ENCODE data around the gene ERGIC1. TPM values are rescaled to one million over a fixed set of nuclear protein-coding genes. Genes with fewer than 3 reads are reported as not detected.
A peak's percentile ranks its signal among the peaks of the same experiment; 100 is the strongest.

ERGIC1 gene
- total RNA-seq, 1 donor from 2014 or later: 131 TPM

GRCh38 chr5:172802112-172802511 is 31.9 kb upstream of the ERGIC1 start:
- DNase-seq (ENCODE audit: low read depth) (no peak), FAIRE-seq (no peak)
- Histone ChIP-seq H3K9me3 (ENCODE audit: insufficient read depth, low read depth, low read length) (no peaks in the 10 kb centered on the region), H4K20me1 (ENCODE audit: insufficient read depth, low read length) (no peaks in the 10 kb centered on the region), H3K4me3 (ENCODE audit: insufficient read depth, low read depth, low read length) (no peak overlapping the region), H3K36me3 (ENCODE audit: insufficient read depth, low read length) (no peaks in the 10 kb centered on the region), H3K27me3 (ENCODE audit: insufficient read depth, low read length) (no peaks in the 10 kb centered on the region), H3K4me1 (ENCODE audit: insufficient read depth, low read length) (peaks cover 57% of the 10 kb centered on the region), H3K9ac (ENCODE audit: low read length) (no peak overlapping the region), H3K79me2 (ENCODE audit: insufficient read depth, low read length) (no peaks in the 10 kb centered on the region), H3K27ac (ENCODE audit: low read depth, low read length) (peak overlapping the region; percentile 86), H2AFZ (ENCODE audit: low read depth, low read length) (no peak overlapping the region), H3K4me2 (ENCODE audit: low read length) (no peak overlapping the region)
- H3K36me3 Mint-ChIP-seq (ENCODE audit: low read depth, unreplicated experiment): no peaks in the 10 kb centered on the region
- peak overlapping the region; percentile 86 for H3K27ac Mint-ChIP-seq (ENCODE audit: unreplicated experiment)
- no peak overlapping the region for H3K4me3 Mint-ChIP-seq (ENCODE audit: unreplicated experiment)
- no peak for TF ChIP-seq CTCF (IDR thresholded peaks at IDR 0.05; ENCODE audit: insufficient read depth, low read depth, low read length)
- no peak for TF ChIP-seq EZH2 (IDR thresholded peaks at IDR 0.05; ENCODE audit: insufficient read depth, low read length)
- peaks cover 24% of the 10 kb centered on the region for H3K4me1 Mint-ChIP-seq (ENCODE audit: low read depth, unreplicated experiment)
- H3K27me3 Mint-ChIP-seq (ENCODE audit: low read depth, unreplicated experiment): no peaks in the 10 kb centered on the region
- H3K9me3 Mint-ChIP-seq (ENCODE audit: unreplicated experiment): peaks cover 2% of the 10 kb centered on the region

GRCh38 chr5:172802567-172803176 is 31.4 kb upstream of the ERGIC1 start:
- no peak overlapping the region for H3K4me2 ChIP-seq (ENCODE audit: low read length)
- no peaks in the 10 kb centered on the region for H3K27me3 Mint-ChIP-seq (ENCODE audit: low read depth, unreplicated experiment)
- H3K9me3 ChIP-seq (ENCODE audit: insufficient read depth, low read depth, low read length): no peaks in the 10 kb centered on the region
- H3K36me3 ChIP-seq (ENCODE audit: insufficient read depth, low read length): no peaks in the 10 kb centered on the region
- no peak overlapping the region for H2AFZ ChIP-seq (ENCODE audit: low read depth, low read length)
- TF ChIP-seq CTCF (IDR thresholded peaks at IDR 0.05; ENCODE audit: insufficient read depth, low read depth, low read length) (no peak), EZH2 (IDR thresholded peaks at IDR 0.05; ENCODE audit: insufficient read depth, low read length) (no peak)
- peak overlapping the region; percentile 86 for H3K27ac ChIP-seq (ENCODE audit: low read depth, low read length)
- H4K20me1 ChIP-seq (ENCODE audit: insufficient read depth, low read length): no peaks in the 10 kb centered on the region
- no peaks in the 10 kb centered on the region for H3K36me3 Mint-ChIP-seq (ENCODE audit: low read depth, unreplicated experiment)
- DNase-seq (ENCODE audit: low read depth): peak; percentile 72
- H3K4me1 ChIP-seq (ENCODE audit: insufficient read depth, low read length): peaks cover 59% of the 10 kb centered on the region
- no peak overlapping the region for H3K4me3 Mint-ChIP-seq (ENCODE audit: unreplicated experiment)
- H3K27ac Mint-ChIP-seq (ENCODE audit: unreplicated experiment): no peak overlapping the region
- no peak overlapping the region for H3K4me3 ChIP-seq (ENCODE audit: insufficient read depth, low read depth, low read length)
- H3K4me1 Mint-ChIP-seq (ENCODE audit: low read depth, unreplicated experiment): peaks cover 27% of the 10 kb centered on the region
- no peak for FAIRE-seq
- peaks cover 2% of the 10 kb centered on the region for H3K9me3 Mint-ChIP-seq (ENCODE audit: unreplicated experiment)
- H3K79me2 ChIP-seq (ENCODE audit: insufficient read depth, low read length): no peaks in the 10 kb centered on the region
- no peaks in the 10 kb centered on the region for H3K27me3 ChIP-seq (ENCODE audit: insufficient read depth, low read length)
- H3K9ac ChIP-seq (ENCODE audit: low read length): no peak overlapping the region

- H3K9ac ChIP-seq (ENCODE audit: low read length): no peak overlapping the region
- DNase-seq (ENCODE audit: low read depth) (no peak), FAIRE-seq (no peak)
- Mint-ChIP-seq H3K4me1 (ENCODE audit: low read depth, unreplicated experiment) (peaks cover 22% of the 10 kb centered on the region), H3K4me3 (ENCODE audit: unreplicated experiment) (no peak overlapping the region), H3K9me3 (ENCODE audit: unreplicated experiment) (peaks cover 2% of the 10 kb centered on the region), H3K27ac (ENCODE audit: unreplicated experiment) (no peak overlapping the region), H3K27me3 (ENCODE audit: low read depth, unreplicated experiment) (no peaks in the 10 kb centered on the region), H3K36me3 (ENCODE audit: low read depth, unreplicated experiment) (no peaks in the 10 kb centered on the region)
- H2AFZ ChIP-seq (ENCODE audit: low read depth, low read length): no peak overlapping the region
- TF ChIP-seq CTCF (IDR thresholded peaks at IDR 0.05; ENCODE audit: insufficient read depth, low read depth, low read length) (no peak), EZH2 (IDR thresholded peaks at IDR 0.05; ENCODE audit: insufficient read depth, low read length) (no peak)
- H3K4me2 ChIP-seq (ENCODE audit: low read length): no peak overlapping the region
- H3K79me2 ChIP-seq (ENCODE audit: insufficient read depth, low read length): no peaks in the 10 kb centered on the region
- H3K36me3 ChIP-seq (ENCODE audit: insufficient read depth, low read length): no peaks in the 10 kb centered on the region
- no peaks in the 10 kb centered on the region for H3K27me3 ChIP-seq (ENCODE audit: insufficient read depth, low read length)
- no peaks in the 10 kb centered on the region for H4K20me1 ChIP-seq (ENCODE audit: insufficient read depth, low read length)
- no peak overlapping the region for H3K4me3 ChIP-seq (ENCODE audit: insufficient read depth, low read depth, low read length)
- no peaks in the 10 kb centered on the region for H3K9me3 ChIP-seq (ENCODE audit: insufficient read depth, low read depth, low read length)
- H3K4me1 ChIP-seq (ENCODE audit: insufficient read depth, low read length): peaks cover 40% of the 10 kb centered on the region
- H3K27ac ChIP-seq (ENCODE audit: low read depth, low read length): no peak overlapping the region
Observed at GRCh38 chr5:172805018-172805683, 28.9 kb upstream of the ERGIC1 start.

Measured in astrocyte (in vitro differentiated cells and primary cell).